ENCODE measurements around the gene C14orf132.

DNA sequence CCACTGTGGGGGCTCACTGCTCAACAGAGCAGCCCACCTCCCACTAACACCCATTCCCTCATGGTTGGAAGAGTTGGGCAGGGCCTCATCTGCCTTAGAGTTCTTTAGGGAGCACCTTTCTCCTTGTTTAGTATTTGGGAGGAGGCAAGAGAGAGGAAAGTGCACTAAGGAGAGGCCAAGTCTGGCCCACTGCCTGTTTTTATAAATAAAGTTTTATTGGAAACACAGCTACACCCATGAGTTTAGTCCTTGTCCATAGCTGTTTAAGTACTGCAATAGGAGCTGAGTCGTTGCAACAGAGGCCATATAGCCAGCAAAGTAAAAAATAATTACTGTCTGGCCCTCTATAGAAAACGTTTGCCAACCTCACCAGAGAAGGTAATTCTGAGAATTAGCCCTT lies 63.9 kb downstream of the C14orf132 start:
- TF ChIP-seq, protein P1, sequence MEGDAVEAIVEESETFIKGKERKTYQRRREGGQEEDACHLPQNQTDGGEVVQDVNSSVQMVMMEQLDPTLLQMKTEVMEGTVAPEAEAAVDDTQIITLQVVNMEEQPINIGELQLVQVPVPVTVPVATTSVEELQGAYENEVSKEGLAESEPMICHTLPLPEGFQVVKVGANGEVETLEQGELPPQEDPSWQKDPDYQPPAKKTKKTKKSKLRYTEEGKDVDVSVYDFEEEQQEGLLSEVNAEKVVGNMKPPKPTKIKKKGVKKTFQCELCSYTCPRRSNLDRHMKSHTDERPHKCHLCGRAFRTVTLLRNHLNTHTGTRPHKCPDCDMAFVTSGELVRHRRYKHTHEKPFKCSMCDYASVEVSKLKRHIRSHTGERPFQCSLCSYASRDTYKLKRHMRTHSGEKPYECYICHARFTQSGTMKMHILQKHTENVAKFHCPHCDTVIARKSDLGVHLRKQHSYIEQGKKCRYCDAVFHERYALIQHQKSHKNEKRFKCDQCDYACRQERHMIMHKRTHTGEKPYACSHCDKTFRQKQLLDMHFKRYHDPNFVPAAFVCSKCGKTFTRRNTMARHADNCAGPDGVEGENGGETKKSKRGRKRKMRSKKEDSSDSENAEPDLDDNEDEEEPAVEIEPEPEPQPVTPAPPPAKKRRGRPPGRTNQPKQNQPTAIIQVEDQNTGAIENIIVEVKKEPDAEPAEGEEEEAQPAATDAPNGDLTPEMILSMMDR (IDR thresholded peaks at IDR 0.05) = no peak
- TF ChIP-seq POLR2A (IDR thresholded peaks at IDR 0.05) = no peak

All from esophagus squamous epithelium (tissue), 4 donors.